Measurements from ENCODE around the gene USP7.

DNA sequence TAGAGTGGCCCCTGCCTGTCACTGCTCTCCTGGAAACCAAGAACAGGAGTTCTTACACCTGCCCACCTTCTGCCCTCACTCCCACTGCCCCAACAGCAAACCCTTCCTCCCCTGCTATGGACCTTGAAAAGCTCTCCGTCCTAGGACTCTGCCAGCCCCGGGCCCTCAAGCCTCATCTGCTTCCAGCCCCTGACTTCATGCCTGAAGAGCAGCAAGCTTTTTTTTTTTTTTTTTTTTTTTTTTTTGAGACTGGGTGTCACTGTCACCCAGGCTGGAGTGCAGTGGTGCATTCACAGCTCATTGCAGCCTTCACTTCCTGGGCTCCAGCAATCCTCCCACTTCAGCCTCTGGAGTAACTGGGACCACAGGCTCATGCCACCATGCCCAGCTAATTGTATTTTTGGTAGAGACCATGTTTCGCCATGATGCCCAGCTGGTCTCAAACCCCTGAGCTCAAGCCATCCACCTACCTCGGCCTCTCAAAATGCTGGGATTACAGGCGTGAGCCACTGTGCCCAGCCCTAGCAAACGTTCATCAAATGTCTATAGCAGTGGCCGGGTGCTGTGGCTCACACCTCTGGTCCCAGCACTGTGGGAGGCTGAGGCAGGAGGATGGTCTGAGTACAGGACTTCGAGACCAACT lies 111.8 kb downstream of the USP7 start:
- TF ChIP-seq CTCF (IDR thresholded peaks at IDR 0.05), result no peak
- no peak for TF ChIP-seq POLR2A (IDR thresholded peaks at IDR 0.05)
- no peak for TF ChIP-seq EP300 (IDR thresholded peaks at IDR 0.05)

All from ovary (tissue), 3 donors.